GM23338 (cell line): ENCODE results near the gene DMAC1. TPM values are rescaled to one million over a fixed set of nuclear protein-coding genes. Genes with fewer than 3 reads are reported as not detected.
A peak's percentile ranks its signal among the peaks of the same experiment; 100 is the strongest.

Experiments used
- ATAC-seq: fragments of 200-7000 bp; cut with Tn5 transposase; 3 replicates; pipeline ENCODE4 v1.9.1; 2020
- DNase-seq: peaks from one replicate; pipeline ENCODE4 v3.0.0-alpha.2; 2015; ENCODE audit warnings: low spot score
- H2AFZ ChIP-seq: fragments of 200-600 bp; sonication (generic); 2 replicates; pipeline ENCODE4 v1.8.0; 2016; ENCODE audit warnings: antibody characterized with exemption, mild to moderate bottlenecking, moderate library complexity
- H3F3A ChIP-seq: fragments of 200-600 bp; sonication (generic); replicated peaks from 2 replicates; pipeline ENCODE4 v1.8.0; 2017; ENCODE audit warnings: antibody characterized with exemption, mixed run types, low read depth
- H3K27ac ChIP-seq: fragments of 200-600 bp; sonication (generic); 2 replicates; pipeline ENCODE4 v1.6.1; 2016; ENCODE audit warnings: low read depth
- H3K27me3 ChIP-seq: fragments of 200-600 bp; sonication (generic); 2 replicates; pipeline ENCODE4 v1.8.0; 2016; ENCODE audit warnings: mild to moderate bottlenecking, mixed run types, moderate library complexity; ENCODE audit not compliant: insufficient read depth
- H3K36me3 ChIP-seq: fragments of 200-600 bp; sonication (generic); 2 replicates; pipeline ENCODE4 v1.8.0; 2016; ENCODE audit warnings: mild to moderate bottlenecking; ENCODE audit not compliant: insufficient read depth
- H3K4me1 ChIP-seq: fragments of 200-600 bp; sonication (generic); 2 replicates; pipeline ENCODE4 v1.8.0; 2016; ENCODE audit warnings: mild to moderate bottlenecking, moderate library complexity; ENCODE audit not compliant: insufficient read depth
- H3K4me2 ChIP-seq: fragments of 200-600 bp; sonication (generic); 2 replicates; pipeline ENCODE4 v1.7.1; 2017; ENCODE audit warnings: mixed run types
- H3K4me3 ChIP-seq: fragments of 200-600 bp; sonication (generic); 2 replicates; pipeline ENCODE4 v1.6.1; 2016; ENCODE audit warnings: mixed run types
- H3K79me2 ChIP-seq: fragments of 200-600 bp; sonication (generic); replicated peaks from 2 replicates; pipeline ENCODE4 v1.8.0; 2017; ENCODE audit warnings: mild to moderate bottlenecking; ENCODE audit not compliant: insufficient read depth
- H3K9me2 ChIP-seq: fragments of 200-600 bp; sonication (generic); 2 replicates; pipeline ENCODE4 v1.8.0; 2017; ENCODE audit not compliant: insufficient read depth
- H4K20me1 ChIP-seq: fragments of 200-600 bp; sonication (generic); replicated peaks from 2 replicates; pipeline ENCODE4 v1.8.0; 2017; ENCODE audit warnings: mild to moderate bottlenecking; ENCODE audit not compliant: insufficient read depth
- H3K27ac Mint-ChIP-seq: 2 replicates; pipeline ENCODE4 v1.8.0; 2020; ENCODE audit warnings: inconsistent platforms, mild to moderate bottlenecking, moderate library complexity, mixed read lengths
- H3K27me3 Mint-ChIP-seq: 3 replicates; pipeline ENCODE4 v1.8.0; 2022; ENCODE audit warnings: low read depth, mild to moderate bottlenecking, moderate library complexity, mixed read lengths, inconsistent platforms; ENCODE audit not compliant: insufficient read depth, poor library complexity
- H3K36me3 Mint-ChIP-seq: 3 replicates; pipeline ENCODE4 v1.8.0; 2021; ENCODE audit warnings: low read depth, mild to moderate bottlenecking, inconsistent platforms, moderate library complexity, mixed read lengths
- H3K4me1 Mint-ChIP-seq: 3 replicates; pipeline ENCODE4 v1.8.0; 2020; ENCODE audit warnings: mild to moderate bottlenecking, inconsistent platforms, mixed read lengths
- H3K4me3 Mint-ChIP-seq: 3 replicates; pipeline ENCODE4 v1.8.0; 2021; ENCODE audit warnings: moderate library complexity, mild to moderate bottlenecking, inconsistent platforms, mixed read lengths
- H3K9me3 Mint-ChIP-seq: 3 replicates; pipeline ENCODE4 v1.8.0; 2020; ENCODE audit warnings: moderate library complexity, mild to moderate bottlenecking, inconsistent platforms, mixed read lengths
- CREB1 ChIP-seq: fragments of 250-450 bp; sonication (Bioruptor Pico); IDR thresholded peaks from 2 replicates; pipeline ENCODE4 v1.5.0; 2020; ENCODE audit warnings: low read depth, mild to moderate bottlenecking, moderate library complexity
- EZH2 ChIP-seq: fragments of 200-600 bp; sonication (generic); IDR thresholded peaks from one replicate; pipeline ENCODE4 v1.8.0; 2017; ENCODE audit warnings: antibody characterized with exemption, mild to moderate bottlenecking, low read depth; ENCODE audit not compliant: unreplicated experiment
- JUNB ChIP-seq: IDR thresholded peaks from one replicate; pipeline ENCODE4 v1.6.1; 2016; ENCODE audit warnings: antibody characterized with exemption; ENCODE audit not compliant: unreplicated experiment
- NANOG ChIP-seq: IDR thresholded peaks from 2 replicates; pipeline ENCODE4 v1.6.1; 2016; ENCODE audit warnings: antibody characterized with exemption, borderline replicate concordance
- STAT1 ChIP-seq: IDR thresholded peaks from one replicate; pipeline ENCODE4 v1.6.1; 2016; ENCODE audit warnings: antibody characterized with exemption; ENCODE audit not compliant: unreplicated experiment
- polyA plus RNA-seq: library from polyadenylated mRNA; unstranded; fragments of >200 nt; fragmentation: Nextera tagmentation; extraction: Ambion mirVana; gene quantifications from 2 replicates; pipeline ENCODE4 v1.2.1, GENCODE V29; 2016
- total RNA-seq: library from RNA; depleted of rRNA; stranded (reverse); fragments of >200 nt; shearing (Covaris generic); gene quantifications from 2 replicates; pipeline ENCODE4 v1.2.3, GENCODE V29; 2014
- TF ChIP-seq, protein P1 (sequence below): fragments of 250-450 bp; sonication (Bioruptor Pico); IDR thresholded peaks from 2 replicates; pipeline ENCODE4 v1.5.0; 2020; ENCODE audit warnings: mild to moderate bottlenecking, moderate library complexity
- TF ChIP-seq, protein P2 (sequence below), 2 experiments: fragments of 200-600 bp in 1 of 2; sonication (generic) in 1 of 2; conservative IDR thresholded peaks; 2 replicates each; pipeline versions ENCODE4 v1.5.1 to v1.6.1; 2016 to 2017; ENCODE audit warnings: antibody characterized with exemption in 2 of 2, low read depth in 2 of 2, mild to moderate bottlenecking in 2 of 2, moderate library complexity in 1 of 2
- TF ChIP-seq, protein P3 (sequence below): IDR thresholded peaks from 2 replicates; pipeline ENCODE4 v1.6.1; 2016; ENCODE audit warnings: antibody characterized with exemption
- TF ChIP-seq, protein P4 (sequence below): IDR thresholded peaks from one replicate; pipeline ENCODE4 v1.6.1; 2018; ENCODE audit warnings: antibody characterized with exemption; ENCODE audit not compliant: unreplicated experiment

The DMAC1 gene
- total and polyA plus RNA-seq, 2 experiments from 2014 or later: 24.6 to 116 TPM

DNA sequence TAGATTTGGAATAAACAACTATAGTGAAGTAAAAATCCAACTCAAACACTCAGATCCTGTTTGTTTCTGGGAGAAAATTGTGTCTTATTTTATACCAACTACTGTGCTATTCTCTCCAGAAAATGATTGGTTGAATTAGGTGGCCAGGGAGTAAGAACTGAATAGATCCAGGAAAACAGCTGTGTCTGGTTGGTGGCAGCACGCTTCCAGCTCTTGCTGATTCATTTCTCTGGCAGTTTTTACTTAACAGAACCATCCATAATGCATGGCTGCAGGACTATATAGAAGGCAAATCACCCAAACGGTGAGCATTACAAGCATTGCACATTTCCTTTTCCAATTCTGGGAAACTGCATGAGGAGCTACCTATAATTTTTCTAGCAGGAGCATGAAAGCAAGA lies 29.5 kb downstream of the DMAC1 start:
- Histone ChIP-seq H3K9me2 (no peaks in the 10 kb centered on the region; the same call in 1 of the 2 replicates), H3K36me3 (no peaks in the 10 kb centered on the region), H3K79me2 (no peaks in the 10 kb centered on the region), H3K4me2 (no peak overlapping the region), H2AFZ (no peak overlapping the region), H4K20me1 (no peaks in the 10 kb centered on the region), H3K27ac (no peak overlapping the region), H3K4me3 (no peak overlapping the region), H3F3A (no peaks in the 10 kb centered on the region), H3K27me3 (no peaks in the 10 kb centered on the region), H3K4me1 (no peaks in the 10 kb centered on the region)
- no peaks in the 10 kb centered on the region for H3K36me3 Mint-ChIP-seq
- H3K9me3 Mint-ChIP-seq: no peaks in the 10 kb centered on the region; the same call in 2 of the 3 replicates
- DNase-seq (no peak), ATAC-seq (no peak)
- TF ChIP-seq JUNB (no peak), CREB1 (CRISPR knock-in tag) (no peak)
- no peak overlapping the region for H3K27ac Mint-ChIP-seq
- H3K4me3 Mint-ChIP-seq: no peak overlapping the region
- no peaks in the 10 kb centered on the region for H3K27me3 Mint-ChIP-seq
- no peaks in the 10 kb centered on the region for H3K4me1 Mint-ChIP-seq

DNA sequence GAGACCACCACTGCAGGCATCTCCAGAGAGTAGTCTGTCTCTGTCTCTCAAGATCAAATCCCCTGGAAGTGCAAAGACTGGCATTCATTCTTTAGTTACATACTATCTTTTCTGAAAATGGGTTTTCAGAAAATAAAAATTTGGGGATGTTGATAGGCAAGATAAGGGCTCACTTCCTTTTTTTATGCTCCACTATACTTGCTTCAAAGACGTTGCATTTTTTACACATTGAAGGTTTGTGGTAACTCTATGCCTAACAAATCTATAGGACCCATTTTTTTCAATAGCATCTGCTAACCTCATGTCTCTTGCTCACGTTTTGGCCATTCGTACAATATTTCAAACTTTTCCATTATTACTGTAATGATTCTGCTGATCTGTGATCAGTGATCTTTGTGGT lies 37.0 kb downstream of the DMAC1 start:
- peak overlapping the region; percentile 32; the same call in 1 of the 2 replicates for H2AFZ ChIP-seq
- H3K4me1 ChIP-seq: no peaks in the 10 kb centered on the region
- H3K27ac ChIP-seq: no peak overlapping the region
- Mint-ChIP-seq H3K27ac (no peak overlapping the region), H3K36me3 (no peaks in the 10 kb centered on the region), H3K4me3 (no peak overlapping the region), H3K9me3 (peaks cover 6% of the 10 kb centered on the region; the same call in 2 of the 3 replicates), H3K27me3 (no peaks in the 10 kb centered on the region), H3K4me1 (no peaks in the 10 kb centered on the region)
- H3K4me3 ChIP-seq: no peak overlapping the region
- no peaks in the 10 kb centered on the region for H3K9me2 ChIP-seq
- no peaks in the 10 kb centered on the region for H3K36me3 ChIP-seq
- DNase-seq: no peak
- no peaks in the 10 kb centered on the region for H3F3A ChIP-seq
- H3K27me3 ChIP-seq: no peaks in the 10 kb centered on the region
- no peak for ATAC-seq
- no peaks in the 10 kb centered on the region for H4K20me1 ChIP-seq
- H3K79me2 ChIP-seq: no peaks in the 10 kb centered on the region
- H3K4me2 ChIP-seq: no peak overlapping the region
- TF ChIP-seq, protein P1, sequence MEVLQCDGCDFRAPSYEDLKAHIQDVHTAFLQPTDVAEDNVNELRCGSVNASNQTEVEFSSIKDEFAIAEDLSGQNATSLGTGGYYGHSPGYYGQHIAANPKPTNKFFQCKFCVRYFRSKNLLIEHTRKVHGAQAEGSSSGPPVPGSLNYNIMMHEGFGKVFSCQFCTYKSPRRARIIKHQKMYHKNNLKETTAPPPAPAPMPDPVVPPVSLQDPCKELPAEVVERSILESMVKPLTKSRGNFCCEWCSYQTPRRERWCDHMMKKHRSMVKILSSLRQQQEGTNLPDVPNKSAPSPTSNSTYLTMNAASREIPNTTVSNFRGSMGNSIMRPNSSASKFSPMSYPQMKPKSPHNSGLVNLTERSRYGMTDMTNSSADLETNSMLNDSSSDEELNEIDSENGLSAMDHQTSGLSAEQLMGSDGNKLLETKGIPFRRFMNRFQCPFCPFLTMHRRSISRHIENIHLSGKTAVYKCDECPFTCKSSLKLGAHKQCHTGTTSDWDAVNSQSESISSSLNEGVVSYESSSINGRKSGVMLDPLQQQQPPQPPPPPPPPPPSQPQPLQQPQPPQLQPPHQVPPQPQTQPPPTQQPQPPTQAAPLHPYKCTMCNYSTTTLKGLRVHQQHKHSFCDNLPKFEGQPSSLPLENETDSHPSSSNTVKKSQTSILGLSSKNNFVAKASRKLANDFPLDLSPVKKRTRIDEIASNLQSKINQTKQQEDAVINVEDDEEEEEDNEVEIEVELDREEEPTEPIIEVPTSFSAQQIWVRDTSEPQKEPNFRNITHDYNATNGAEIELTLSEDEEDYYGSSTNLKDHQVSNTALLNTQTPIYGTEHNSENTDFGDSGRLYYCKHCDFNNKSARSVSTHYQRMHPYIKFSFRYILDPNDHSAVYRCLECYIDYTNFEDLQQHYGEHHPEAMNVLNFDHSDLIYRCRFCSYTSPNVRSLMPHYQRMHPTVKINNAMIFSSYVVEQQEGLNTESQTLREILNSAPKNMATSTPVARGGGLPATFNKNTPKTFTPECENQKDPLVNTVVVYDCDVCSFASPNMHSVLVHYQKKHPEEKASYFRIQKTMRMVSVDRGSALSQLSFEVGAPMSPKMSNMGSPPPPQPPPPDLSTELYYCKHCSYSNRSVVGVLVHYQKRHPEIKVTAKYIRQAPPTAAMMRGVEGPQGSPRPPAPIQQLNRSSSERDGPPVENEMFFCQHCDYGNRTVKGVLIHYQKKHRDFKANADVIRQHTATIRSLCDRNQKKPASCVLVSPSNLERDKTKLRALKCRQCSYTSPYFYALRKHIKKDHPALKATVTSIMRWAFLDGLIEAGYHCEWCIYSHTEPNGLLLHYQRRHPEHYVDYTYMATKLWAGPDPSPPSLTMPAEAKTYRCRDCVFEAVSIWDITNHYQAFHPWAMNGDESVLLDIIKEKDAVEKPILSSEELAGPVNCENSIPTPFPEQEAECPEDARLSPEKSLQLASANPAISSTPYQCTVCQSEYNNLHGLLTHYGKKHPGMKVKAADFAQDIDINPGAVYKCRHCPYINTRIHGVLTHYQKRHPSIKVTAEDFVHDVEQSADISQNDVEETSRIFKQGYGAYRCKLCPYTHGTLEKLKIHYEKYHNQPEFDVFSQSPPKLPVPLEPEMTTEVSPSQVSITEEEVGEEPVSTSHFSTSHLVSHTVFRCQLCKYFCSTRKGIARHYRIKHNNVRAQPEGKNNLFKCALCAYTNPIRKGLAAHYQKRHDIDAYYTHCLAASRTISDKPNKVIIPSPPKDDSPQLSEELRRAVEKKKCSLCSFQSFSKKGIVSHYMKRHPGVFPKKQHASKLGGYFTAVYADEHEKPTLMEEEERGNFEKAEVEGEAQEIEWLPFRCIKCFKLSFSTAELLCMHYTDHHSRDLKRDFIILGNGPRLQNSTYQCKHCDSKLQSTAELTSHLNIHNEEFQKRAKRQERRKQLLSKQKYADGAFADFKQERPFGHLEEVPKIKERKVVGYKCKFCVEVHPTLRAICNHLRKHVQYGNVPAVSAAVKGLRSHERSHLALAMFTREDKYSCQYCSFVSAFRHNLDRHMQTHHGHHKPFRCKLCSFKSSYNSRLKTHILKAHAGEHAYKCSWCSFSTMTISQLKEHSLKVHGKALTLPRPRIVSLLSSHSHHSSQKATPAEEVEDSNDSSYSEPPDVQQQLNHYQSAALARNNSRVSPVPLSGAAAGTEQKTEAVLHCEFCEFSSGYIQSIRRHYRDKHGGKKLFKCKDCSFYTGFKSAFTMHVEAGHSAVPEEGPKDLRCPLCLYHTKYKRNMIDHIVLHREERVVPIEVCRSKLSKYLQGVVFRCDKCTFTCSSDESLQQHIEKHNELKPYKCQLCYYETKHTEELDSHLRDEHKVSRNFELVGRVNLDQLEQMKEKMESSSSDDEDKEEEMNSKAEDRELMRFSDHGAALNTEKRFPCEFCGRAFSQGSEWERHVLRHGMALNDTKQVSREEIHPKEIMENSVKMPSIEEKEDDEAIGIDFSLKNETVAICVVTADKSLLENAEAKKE: no peak
- TF ChIP-seq, protein P2, sequence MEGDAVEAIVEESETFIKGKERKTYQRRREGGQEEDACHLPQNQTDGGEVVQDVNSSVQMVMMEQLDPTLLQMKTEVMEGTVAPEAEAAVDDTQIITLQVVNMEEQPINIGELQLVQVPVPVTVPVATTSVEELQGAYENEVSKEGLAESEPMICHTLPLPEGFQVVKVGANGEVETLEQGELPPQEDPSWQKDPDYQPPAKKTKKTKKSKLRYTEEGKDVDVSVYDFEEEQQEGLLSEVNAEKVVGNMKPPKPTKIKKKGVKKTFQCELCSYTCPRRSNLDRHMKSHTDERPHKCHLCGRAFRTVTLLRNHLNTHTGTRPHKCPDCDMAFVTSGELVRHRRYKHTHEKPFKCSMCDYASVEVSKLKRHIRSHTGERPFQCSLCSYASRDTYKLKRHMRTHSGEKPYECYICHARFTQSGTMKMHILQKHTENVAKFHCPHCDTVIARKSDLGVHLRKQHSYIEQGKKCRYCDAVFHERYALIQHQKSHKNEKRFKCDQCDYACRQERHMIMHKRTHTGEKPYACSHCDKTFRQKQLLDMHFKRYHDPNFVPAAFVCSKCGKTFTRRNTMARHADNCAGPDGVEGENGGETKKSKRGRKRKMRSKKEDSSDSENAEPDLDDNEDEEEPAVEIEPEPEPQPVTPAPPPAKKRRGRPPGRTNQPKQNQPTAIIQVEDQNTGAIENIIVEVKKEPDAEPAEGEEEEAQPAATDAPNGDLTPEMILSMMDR (conservative IDR thresholded peaks at IDR 0.05; ENCODE audit: low read depth in 2 of 2): no peak
- TF ChIP-seq STAT1 (no peak), NANOG (no peak), EZH2 (no peak), CREB1 (CRISPR knock-in tag) (no peak), JUNB (no peak)
- TF ChIP-seq, protein P3, sequence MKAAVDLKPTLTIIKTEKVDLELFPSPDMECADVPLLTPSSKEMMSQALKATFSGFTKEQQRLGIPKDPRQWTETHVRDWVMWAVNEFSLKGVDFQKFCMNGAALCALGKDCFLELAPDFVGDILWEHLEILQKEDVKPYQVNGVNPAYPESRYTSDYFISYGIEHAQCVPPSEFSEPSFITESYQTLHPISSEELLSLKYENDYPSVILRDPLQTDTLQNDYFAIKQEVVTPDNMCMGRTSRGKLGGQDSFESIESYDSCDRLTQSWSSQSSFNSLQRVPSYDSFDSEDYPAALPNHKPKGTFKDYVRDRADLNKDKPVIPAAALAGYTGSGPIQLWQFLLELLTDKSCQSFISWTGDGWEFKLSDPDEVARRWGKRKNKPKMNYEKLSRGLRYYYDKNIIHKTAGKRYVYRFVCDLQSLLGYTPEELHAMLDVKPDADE: no peak
- TF ChIP-seq, protein P4, sequence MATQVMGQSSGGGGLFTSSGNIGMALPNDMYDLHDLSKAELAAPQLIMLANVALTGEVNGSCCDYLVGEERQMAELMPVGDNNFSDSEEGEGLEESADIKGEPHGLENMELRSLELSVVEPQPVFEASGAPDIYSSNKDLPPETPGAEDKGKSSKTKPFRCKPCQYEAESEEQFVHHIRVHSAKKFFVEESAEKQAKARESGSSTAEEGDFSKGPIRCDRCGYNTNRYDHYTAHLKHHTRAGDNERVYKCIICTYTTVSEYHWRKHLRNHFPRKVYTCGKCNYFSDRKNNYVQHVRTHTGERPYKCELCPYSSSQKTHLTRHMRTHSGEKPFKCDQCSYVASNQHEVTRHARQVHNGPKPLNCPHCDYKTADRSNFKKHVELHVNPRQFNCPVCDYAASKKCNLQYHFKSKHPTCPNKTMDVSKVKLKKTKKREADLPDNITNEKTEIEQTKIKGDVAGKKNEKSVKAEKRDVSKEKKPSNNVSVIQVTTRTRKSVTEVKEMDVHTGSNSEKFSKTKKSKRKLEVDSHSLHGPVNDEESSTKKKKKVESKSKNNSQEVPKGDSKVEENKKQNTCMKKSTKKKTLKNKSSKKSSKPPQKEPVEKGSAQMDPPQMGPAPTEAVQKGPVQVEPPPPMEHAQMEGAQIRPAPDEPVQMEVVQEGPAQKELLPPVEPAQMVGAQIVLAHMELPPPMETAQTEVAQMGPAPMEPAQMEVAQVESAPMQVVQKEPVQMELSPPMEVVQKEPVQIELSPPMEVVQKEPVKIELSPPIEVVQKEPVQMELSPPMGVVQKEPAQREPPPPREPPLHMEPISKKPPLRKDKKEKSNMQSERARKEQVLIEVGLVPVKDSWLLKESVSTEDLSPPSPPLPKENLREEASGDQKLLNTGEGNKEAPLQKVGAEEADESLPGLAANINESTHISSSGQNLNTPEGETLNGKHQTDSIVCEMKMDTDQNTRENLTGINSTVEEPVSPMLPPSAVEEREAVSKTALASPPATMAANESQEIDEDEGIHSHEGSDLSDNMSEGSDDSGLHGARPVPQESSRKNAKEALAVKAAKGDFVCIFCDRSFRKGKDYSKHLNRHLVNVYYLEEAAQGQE: no peak
